ENCODE data around the gene AACS.
A peak's percentile ranks its signal among the peaks of the same experiment; 100 is the strongest.
"Not testable (repeated sequence)": the region's sequence is repeated elsewhere in the genome, so short reads cannot be mapped to it uniquely, and the experiment has no call there.

The AACS gene

DNA sequence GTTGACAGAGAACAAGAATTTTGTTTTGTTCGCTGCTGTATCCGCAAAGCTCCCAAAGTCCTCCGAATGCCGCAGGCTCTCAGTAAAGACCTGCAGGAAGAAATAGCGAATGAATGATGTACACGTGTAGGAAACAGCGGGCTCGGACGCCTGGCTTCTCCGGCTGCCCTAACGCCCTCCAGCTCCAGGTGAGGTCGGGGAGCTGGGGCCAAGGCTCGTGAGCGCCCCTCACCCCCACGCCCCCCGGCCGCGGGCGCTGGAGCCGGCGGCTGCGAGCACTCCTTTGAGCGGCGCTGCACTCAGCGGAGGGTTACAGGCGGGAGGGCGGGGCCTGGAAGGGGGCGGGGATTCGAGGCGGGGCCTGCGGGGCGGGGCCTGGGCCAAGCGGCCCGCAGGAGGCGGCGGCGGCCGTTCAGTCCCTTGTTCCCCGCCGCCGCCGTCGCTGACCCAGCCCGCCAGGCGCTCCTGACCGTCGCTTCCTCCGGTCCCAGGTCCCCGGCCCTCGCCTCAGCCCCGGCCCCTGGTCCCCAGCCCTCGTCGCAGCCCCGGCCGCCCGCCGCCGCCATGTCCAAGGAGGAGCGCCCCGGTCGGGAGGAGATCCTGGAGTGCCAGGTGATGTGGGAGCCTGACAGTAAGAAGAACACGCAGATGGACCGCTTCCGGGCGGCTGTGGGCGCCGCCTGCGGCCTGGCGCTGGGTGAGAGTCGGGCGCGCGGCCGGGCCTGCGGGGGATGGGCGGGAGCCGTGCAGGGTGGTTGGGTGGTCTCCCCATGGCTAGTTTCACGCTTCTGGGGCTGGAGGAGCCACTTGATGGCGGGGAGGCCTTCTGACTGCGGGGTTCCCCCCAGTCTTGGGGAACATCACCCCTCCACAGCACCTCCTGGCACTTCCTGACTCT lies at the start of gene AACS:
AACS (plus strand) TSS at position 415 of the 898 bp plus-strand sequence; CDS start at position 565, 150 bp downstream.
- peak; percentile 80 for DNase-seq

DNA sequence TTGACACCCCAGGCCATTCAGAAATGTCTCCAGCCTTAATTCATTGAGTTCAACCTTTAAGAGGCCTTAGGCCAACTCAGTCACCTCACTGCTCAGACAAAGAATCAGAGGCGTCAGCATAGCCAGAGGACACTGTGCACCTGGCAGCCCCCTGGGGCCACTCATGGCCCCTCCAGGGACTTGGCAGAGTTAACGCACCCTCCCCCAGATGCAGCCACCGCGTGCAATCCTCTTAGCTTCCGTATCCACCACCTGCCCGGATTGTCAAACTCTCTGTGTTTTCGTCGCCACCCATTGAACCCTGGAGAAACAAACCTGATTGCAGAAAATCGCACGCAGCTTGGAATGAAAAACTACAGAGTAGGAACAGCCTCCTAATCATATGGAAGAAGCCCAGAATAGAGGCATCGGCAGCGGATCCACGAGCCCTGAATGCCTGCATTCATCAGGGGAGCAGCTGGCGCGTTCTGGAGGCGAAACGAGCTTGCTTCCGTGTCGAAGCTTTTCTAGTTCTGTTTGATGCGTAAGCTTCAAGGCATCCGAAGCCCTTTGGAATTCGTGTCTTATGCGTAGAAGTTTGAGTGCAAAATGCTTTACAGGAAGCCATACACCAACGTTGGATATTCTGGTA lies 49.4 kb upstream of the AACS start:
- no peak for DNase-seq

DNA sequence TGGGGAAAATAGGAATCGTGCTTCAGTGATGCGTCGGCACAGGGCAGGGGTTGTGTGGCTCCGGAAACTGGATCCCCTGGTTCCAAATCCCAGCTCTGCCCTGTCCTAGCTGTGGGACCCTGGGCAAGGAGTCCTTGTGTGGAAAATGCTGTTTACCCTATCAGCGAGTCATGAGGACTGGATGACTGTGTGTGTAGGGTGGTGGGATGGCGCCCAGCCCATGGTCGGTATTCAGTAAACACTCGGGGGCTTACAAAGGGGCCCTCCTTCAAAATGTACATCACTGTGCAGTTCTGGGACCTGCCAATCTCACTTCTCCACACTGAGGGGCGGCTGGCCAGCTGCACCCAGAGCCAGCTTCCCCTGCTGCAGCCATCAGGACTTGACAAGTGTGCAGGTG lies 47.4 kb upstream of the AACS start:
- DNase-seq: no peak

- no peak for DNase-seq
Observed at GRCh38 chr12:125018356-125018755, 46.9 kb upstream of the AACS start.

DNA sequence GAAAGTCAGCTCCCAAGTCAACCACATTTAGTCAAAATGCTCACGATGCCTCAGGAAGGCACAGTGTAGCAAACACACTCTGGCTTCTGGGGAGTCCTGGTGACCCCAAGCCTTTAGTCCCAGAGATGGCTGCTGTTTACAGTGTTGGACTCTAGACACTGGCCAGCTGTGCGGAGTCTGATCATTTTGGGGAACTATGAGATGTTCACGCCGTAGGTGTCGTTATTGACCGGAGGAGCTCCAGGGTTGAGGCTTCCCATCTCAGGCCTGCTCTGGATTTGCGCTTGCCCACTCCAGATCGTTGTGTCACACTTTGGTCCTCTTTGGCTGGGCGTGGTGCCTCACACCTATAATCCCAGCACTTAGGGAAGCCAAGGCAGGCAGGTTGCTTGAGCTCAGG lies 44.1 kb upstream of the AACS start:
- no peak for DNase-seq

DNA sequence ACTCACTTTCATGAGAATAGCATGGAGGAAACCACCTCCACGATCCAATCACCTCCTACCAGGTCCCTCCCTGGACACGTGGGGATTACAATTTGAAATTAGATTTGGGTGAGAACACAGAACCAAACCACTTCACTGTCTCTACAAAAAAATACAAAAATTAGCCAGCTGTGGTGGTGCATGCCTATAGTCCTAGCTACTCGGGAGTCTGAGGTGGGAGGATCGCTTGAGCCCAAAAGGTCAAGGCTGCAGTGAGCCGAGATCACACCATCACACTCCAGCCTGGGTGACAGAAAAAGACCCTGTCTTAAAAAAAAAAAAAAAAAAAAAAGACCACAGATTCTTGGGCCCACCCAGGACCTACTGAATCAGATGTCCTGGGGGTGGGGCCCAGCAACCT lies 43.5 kb upstream of the AACS start:
- no peak for DNase-seq

- DNase-seq: no peak
Observed at GRCh38 chr12:125023065-125023464, 42.2 kb upstream of the AACS start.

- no peak for DNase-seq
Observed at GRCh38 chr12:125024949-125025563, 40.2 kb upstream of the AACS start.

DNA sequence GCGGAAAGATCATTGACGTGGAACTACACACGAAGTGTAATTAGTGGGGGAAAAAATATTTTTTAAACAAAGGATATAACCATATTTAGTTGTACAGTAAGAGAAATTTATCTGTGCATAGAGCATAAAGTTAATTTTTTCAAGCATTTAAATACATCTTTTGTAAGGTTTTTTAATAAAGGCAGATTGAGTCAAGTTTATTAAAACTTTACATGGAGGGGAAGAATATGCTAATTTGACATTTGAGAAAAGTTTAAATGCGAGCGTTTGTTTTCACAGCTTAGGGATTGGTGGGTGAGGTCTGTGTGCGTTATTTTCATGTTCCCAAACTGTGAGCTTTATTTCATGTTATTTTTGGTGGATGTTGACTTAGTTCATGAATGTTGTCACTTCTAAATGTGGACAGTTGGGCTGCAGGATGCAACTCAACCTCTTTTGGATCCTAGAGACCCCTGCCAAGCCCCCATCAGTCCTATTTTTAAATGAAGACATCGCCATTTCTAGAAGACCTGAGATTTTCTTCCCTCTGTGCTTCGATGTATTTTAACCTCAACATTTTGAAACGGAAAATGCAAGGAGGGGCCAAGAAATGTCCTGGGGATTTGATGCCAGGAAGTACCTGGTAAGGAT lies 39.5 kb upstream of the AACS start:
- no peak for DNase-seq

DNA sequence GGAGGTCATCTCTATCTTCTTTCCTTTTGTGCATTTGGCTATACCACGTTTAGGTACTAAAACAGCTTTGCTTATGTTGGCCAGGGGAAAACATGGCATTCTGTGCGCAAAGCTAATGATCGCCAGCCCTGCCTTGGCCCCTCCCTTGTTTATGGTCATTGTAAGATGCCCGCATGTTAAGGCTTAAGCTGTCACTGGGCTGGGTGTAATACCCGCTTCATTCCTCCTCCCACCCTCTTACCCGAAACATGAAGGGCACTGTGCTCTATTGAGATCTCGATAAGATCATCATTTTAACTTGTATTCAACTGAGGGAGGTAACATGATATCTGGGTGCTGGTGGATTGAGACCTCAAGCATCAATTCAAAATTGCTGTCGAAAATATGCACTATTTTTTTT lies 37.1 kb upstream of the AACS start:
- DNase-seq: no peak

DNA sequence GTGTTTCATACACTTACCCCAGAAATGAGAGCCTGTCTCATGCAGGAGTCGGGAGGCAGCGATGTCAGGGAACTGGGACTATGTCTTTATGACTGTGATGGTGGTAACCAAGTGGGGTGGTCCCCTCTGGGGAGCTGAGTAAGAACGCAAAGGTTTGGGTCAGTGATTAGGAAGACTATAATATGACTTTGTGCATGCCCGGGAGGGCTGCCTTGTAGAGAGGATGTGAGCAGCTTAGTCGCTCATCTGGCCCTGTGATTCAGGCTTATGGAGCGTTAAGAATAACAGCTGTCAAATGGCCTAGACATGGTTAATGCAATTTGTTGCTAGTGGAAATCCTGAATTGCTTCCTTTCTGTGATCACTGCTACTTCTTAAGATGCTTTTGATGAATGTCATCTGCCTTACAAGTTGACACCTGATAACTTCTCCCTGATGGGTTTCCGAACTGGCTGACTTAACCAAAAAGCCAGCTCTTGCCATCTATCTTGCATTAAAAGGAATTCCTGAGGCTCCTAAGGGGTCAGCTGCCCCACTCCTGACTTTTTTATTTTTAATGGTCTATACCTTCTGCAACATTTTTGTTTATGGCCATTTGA lies 35.4 kb upstream of the AACS start:
- no peak for DNase-seq

GRCh38 chr12:125031471-125031870 lies 33.8 kb upstream of the AACS start:
- DNase-seq: not testable (repeated sequence)

DNA sequence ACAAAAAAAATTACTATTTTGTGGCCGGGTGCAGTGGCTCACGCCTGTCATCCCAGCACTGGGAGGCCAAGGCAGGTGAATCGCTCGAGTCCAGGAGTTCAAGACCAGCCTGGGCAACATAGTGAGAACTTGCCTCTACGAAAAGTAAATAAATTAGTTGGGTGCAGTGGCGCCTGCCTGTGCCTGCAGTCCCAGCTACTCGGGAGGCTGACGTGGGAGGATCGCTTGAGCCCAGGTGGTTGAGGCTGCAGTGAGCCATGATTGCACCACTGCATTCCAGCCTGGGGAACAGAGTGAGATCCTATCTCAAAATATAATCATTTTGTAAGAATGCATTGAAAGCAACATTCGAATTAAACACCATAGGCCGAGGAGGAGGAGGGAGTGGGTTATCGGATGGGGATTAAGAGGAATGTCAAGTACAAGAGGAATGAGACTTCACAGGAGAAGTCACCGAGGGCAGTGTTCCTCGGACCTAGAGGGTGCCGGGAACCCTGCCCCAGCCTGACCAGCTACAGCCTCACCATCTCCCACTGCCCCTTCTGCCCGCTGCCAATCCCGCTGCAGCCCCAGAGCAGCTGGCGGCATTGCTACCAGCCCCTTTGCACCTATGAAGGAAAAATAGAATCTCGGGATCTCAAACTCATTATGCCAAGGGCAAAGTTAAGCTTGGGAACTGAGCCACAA lies 32.6 kb upstream of the AACS start:
- DNase-seq: no peak

- no peak for DNase-seq
Observed at GRCh38 chr12:125033288-125033687, 31.9 kb upstream of the AACS start.

- DNase-seq: no peak
Observed at GRCh38 chr12:125038976-125039625, 26.1 kb upstream of the AACS start.

- no peak for DNase-seq
Observed at GRCh38 chr12:125049093-125049458, 16.2 kb upstream of the AACS start.

- DNase-seq: no peak
Observed at GRCh38 chr12:125050446-125050845, 14.8 kb upstream of the AACS start.

- DNase-seq: no peak
Observed at GRCh38 chr12:125050868-125051267, 14.4 kb upstream of the AACS start.

GRCh38 chr12:125053821-125054220 lies 11.4 kb upstream of the AACS start:
- DNase-seq: no peak

DNA sequence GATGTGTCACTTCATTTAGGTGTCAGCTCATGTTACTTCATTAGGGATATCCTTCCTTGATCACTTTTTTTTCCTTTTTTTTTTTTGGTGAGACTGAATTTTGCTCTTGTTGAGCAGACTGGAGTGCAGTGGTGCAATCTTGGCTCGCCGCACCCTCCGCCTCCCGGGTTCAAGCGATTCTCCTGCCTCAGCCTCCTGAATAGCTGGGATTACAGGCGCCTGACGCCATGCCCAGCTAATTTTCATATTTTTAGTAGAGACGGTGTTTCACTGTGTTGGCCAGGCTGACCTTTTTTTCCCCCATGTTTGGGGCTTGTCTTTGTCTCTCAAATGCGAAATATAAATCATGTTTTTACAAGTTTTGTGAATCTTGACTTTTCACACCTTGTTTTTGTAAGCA lies 9.6 kb upstream of the AACS start:
- no peak for DNase-seq

- DNase-seq: no peak
Observed at GRCh38 chr12:125056306-125056705, 8.9 kb upstream of the AACS start.

DNA sequence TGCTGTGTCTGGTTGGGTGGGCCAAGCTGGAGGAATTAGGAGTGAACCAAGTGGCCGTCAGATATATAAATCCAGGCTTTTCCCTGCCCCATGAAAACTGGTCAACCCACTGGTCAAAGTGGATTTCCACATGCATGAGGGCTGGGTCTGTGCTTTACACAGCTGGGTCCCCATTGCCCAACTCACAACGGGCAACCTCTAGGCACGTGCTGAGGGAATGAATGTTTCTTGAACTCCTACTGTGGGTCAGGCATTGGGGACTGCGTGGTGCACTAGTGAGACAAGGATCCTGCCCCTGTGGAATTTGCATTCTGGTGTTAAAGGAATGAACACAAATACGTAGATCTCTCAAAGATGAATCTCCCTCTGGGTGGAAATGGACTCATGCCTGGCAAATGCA lies 7.5 kb upstream of the AACS start:
- DNase-seq: no peak
